Glomerular visceral epithelial cell (primary cell): ENCODE measurements around the gene PPP1R3G.

ENCODE experiments used
- DNase-seq: peaks from one replicate; pipeline ENCODE4 v3.0.0-alpha.2; 2016; ENCODE audit errors: extremely low spot score

Gene PPP1R3G

DNA sequence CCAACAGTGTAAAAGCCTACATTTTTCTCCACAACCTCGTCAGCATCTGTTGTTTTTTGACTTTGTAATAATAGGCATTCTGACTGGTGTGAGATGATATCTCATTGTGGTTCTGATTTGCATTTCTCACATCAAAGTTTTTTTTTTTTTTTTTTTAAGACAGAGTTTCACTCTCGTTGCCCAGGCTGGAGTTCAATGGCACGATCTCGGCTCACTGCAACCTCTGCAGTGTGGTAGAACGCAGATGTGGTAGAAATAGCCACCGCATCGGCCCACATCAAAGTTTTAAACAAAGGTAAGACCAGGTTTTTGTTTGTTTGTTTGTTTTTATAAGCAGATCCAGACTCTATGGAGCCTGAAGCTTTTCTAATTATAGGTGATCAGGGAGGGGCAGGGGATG is 12.7 kb upstream of the PPP1R3G start:
- no peak for DNase-seq

DNA sequence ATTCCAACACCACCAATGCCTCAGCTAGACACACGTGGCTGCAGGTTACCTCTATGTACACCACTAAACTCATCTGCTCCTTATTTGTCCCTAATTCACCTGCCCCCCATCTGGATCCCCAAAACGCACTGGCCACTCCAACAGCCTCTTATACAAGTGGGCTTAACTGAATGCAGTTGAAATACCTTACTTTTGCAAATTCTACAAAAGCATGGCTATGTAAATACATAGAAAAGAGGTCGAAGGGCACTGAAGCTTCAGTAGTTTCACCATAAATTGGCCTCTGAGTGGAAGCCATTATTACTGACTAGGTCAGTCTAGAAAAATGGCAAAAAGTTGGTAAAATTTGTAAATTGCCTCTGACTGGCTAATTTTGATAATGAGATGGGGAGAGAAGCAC is 11.1 kb upstream of the PPP1R3G start:
- no peak for DNase-seq

DNA sequence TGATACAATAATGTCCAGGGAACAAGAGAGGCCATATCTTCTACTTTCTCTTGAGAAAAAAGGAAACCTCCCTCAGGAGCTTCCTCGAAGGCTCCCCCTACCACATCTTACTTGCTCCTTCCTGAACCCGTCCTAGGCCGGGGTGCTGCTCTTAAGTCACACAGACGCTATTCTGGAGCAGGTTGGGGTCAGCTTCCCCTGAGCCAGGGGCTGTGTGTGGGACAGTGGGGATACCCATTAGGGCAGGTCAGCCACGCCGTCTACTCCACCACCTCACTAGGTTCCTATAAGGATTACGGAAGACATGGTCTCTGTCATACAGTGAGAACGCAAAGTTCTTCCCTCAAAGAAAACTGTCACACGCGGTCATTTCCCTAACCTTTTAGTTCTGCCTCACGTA is 8.2 kb upstream of the PPP1R3G start:
- no peak for DNase-seq

DNA sequence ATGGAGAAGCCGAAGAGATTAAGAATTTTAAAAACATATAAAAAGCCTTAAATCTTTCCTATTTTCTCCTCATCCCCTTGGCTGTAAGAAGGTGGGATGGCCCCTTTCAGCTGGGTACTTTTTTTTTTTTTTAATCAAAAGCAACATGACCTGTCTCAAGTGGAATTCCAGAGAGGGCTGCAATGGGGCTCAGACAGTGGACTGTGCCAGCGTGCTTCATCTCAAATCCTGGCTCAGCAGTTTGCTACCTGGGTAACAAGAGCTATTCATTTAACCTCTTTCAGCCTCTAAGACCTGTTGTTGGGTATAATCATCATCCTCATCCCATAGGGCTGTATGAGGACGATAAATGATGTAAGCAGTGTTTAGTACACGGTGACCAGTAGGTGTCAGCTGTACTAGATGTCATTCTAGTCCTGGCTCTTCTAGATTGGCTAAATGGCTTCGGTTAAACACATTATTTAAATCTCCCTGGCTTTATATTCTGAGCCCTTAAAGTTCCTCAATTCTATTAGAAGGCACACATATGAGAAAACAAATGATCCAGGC is 6.9 kb upstream of the PPP1R3G start:
- no peak for DNase-seq

DNA sequence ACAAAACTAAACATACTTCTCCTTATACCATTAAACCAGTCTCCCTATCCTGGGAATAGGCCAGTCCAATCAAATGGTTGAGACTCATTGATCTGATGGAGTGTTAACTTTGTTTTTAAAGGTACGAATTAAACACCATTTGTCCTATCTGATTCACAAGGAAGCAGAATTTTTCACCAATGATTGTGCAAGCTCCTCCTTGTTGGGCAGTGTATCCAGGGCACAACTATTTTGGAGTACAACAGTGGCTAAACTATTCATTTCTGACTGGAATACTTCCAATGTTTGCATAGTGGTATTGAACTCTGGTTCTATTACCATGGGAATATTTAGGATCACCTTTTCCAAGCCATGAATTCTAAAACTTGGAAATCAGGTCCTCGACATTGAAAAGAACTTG is 5.4 kb upstream of the PPP1R3G start:
- DNase-seq: no peak

DNA sequence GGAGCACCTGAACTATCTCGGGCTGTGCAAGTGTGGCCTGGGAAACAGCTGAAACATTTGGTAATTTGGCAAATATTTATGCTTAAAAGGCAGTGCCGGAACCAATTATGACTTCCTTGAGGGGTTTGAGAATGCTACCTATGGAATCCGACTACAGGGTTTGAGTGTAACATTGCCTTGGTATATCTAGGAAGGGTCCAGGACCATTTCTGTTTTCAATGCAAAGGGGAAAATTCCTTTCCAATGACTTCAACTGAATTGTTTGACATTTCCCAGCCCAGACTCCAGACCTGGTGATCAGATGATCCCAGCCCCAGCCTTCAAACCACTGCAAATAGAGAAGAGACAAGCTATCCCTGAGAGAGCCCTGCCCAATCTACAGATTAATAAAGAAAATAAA is 4.6 kb upstream of the PPP1R3G start:
- DNase-seq: no peak

DNA sequence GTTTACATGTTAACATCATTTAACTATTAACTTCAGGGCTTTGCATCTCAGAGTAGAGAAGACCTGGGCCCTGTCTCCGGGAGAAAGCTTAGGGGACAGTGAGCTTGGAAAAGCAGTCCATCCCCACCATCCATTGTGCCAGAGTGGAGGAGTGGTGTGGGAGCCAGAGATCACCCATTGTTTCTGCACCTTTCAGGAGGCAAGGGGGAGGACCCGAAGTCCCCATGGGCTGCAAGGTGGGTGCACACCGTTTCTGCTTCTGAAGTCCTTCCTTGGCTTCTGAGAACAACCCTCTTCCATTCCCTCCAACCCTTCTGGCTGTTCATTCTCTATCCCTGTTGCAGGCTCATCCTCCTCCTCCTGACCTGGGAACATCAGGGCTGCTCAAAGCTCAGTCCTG is 4.0 kb upstream of the PPP1R3G start:
- DNase-seq: no peak

DNA sequence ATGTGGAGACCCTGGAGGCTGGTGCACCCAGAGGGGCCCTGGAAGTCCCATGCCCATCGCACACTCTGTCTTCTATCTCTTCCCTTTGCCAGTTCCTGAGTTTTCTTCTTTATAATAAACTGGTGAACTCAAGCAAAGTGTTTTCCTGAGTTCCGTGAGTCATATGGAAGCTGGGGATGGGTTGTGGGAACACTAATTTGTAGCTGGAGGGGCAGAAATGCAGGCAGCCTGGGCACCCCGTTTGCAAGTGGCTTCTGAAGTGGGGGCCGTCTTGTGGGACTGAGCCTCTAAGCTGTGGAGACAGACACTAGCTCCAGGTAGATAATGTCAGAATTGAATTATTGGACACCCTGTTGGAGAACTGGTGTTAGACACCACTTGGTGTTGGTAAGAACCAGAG is 3.2 kb upstream of the PPP1R3G start:
- DNase-seq: peak; percentile 18

DNA sequence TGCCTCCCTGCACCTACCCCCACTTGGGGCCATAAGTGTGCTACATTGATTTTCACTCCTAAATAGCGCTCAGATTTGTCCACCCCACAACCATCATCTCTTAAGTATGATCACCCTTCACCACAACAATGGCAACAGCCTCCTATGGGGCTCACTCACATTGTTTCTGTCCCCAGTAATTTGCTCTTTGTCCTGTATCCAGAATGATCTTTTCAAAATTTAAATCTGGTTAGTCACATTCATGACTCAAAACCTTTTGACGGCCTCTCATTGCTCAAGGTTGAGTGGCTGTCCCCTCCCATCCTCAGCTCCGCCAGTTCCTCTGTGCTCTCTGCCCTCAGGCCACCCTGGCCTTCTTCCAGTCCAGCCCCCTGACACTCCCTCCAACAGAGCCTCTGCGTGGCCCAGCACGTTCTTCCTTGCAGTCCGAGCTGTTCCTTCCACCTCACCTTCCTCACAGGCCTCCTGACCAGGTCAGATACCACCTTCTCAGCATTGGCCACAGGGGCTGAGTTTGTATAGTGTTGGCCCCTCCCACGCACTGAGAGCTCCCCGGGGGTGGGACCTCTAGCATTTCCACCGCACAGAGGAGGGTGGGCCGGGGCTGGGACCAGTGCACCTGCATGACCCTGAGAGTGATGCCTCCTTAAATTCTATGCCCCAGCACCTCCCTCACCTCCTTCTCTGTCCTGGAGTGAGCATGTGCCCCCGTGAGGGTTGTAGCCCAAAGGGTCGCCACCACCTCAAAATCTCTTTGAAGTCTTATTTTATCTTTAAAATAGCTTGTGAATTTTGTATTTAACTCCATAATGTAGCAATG is 2.4 kb upstream of the PPP1R3G start:
- DNase-seq: peak; percentile 81

DNA sequence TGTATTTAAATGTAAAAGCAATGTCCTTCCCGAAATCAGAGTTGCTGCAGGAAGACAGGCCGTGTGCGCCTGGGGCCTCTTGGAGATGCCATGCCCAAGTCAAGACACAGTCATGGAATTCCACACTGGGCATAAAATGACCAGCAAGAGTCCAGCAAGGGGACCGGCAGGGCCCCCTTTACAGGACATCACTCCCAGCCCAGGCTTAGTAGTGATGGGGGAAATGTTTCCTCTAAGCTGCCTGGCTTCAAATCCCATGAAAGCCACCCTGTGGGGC is 1.9 kb upstream of the PPP1R3G start:
- DNase-seq: no peak

DNA sequence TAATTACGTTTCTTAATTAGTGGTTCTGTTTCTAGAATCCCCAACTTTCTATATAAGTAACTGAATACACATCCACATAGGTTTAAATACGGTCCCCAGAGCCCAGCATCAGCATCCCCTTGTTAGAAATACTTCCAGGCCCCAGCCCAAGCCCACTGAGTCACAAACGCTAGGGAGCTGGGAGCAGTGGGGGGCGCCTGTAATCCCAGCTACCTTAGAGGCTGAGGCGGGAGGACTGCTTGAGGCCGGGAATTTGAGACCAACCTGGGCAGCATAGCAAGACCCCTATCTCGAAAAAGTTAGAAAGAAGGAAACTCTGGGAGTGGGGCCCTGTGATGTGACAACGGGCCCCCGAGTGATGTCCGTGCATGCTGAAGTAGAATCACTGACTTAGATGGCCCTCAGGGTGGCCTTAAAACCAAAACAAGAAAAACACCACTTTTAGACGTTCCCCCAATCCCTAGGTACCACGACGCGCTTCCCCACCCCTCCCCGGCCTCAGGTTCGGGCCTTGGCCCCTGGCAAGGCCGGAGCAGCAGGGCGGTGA is 1.3 kb upstream of the PPP1R3G start:
- no peak for DNase-seq

DNA sequence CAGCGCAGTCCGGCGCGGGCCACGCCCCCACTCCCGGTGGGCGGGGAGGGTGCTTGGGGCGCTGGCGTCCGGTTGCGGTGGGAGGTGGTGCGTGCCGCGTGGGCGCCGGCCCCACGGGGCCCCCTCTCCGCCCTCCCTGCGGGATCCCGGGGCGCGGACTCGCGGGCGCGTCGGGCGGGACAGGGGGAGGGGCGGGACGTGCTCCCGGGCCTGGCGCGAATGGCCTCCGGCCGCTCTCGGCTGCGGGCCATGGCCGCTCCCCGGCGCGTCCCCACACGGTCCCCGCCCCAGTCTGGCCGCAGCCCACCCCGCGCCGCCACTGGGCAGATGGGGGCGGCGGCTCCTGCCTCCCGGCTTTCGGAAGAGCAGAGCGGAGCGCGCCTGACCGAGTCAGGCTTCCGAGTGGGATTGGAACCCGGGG is 771 bp upstream of the PPP1R3G start:
- no peak for DNase-seq

DNA sequence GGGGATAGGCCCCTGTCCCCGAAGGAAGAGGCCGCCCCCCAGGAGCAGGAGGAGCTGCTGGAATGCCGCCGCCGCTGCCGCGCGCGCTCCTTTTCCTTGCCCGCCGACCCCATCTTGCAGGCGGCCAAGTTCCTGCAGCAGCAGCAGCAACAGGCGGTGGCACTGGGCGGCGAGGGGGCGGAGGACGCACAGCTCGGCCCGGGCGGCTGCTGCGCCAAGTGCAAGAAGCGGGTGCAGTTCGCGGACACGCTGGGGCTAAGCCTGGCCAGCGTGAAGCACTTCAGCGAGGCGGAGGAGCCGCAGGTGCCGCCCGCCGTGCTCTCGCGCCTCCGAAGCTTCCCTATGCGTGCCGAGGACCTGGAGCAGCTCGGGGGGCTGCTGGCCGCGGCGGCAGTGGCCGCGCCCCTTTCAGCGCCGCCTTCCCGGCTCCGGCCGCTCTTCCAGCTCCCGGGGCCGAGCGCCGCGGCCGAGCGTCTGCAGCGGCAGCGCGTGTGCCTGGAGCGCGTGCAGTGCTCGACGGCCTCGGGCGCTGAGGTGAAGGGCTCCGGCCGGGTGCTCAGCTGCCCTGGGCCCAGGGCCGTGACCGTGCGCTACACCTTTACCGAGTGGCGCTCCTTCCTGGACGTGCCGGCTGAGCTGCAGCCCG is 630 bp downstream of the PPP1R3G start:
- DNase-seq: peak; percentile 48

DNA sequence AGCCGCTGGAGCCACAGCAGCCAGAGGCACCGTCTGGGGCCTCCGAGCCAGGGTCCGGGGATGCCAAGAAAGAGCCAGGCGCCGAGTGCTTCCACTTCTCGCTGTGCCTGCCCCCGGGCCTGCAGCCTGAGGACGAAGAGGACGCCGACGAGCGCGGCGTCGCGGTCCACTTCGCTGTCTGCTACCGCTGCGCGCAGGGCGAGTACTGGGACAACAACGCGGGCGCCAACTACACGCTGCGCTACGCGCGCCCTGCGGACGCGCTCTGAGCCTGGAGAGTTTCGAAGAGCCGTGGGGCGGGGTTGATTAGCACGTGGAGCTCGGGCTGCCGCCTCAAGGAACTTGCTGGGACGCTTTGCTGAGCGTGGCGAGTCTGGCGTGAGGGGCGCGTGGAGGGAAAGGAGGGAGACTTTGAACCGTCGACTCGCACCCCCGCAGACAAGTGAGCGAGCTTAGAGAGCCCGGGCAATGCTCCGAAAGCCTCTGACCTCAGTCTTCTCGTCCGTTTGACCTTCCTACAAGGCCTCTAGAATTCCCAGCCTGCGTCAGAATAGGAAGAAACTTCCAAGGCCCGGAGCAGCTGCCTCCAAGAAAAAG is 1.3 kb downstream of the PPP1R3G start:
- no peak for DNase-seq

DNA sequence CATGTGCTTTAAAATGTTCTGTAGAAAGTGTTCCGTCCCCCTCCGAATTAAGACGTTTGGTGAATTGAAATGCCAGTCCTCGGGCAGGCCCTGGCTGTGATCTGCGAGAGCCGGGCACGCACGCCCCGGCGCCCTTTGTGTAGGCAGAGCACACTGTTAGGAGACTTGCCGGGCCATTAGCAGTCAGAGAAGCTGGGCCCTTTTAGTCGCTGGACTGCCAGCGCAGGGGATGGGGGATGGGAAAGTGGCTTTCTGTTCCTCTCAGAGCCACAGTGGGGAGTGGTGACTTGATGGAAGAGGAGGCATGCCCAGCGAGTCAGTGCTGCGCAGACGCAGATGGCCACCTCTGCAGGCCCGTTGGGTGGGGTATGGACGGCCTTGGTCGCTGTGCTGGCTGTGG is 2.2 kb downstream of the PPP1R3G start:
- no peak for DNase-seq

DNA sequence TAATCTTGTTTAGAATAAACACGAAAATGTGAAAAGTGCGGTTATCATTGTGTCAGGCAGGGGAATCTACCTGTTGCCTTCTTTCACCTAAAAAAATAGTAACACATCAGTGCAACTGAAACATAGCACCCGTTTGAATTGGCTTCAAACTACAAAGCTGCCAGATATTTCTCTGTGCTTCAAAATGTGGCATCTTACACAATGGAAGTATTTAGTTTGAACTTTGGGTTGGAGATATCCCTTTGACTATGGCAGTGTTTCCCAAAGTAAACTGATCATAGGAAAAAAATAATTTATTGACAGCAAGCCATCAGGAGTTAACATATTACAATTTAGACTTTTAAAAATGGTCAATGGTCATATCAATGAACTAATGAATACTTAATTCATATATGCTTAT is 3.6 kb downstream of the PPP1R3G start:
- no peak for DNase-seq

DNA sequence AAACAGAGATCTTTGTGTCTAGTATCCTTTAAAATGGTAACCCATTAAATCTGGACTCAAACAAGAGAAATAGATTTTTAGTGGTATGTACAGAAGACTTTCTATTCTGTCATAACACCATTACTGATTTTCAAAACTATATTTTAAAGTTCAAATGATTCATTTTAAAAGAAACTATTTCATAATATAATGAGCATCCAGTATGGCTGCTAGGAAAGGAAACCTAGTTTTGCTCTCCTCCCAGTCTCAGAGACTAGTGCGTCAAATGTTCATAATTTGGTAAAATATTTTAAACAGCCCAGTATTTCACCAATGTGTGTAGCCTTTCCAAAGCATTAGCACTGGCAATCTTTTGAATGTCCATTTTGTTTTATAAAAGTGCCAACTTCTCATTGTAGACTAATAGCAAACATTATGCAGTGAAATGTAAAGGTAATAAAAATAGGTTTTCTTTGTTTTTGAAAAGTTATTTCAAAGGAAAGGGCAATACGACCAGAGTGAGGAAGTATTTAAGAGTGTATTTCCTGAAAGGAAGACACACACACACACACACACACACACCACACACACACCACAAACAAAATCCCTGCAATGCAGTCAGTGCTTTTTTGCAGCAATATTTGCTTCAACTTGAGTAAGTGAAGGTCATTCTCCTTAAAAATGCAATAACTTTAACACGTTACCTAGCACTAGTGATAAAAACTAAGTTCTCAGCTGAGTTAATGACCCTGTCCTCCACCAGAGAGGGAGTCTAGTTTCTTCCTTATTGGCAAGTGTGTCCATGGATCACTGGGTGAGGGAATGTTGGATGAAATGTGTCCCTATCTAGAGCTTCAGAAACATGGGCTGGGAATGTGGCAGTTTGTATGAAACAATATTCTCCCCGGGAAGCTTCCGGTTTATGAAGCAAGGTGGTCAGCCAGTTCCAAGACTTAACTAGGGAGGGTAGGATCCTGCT is 4.6 kb downstream of the PPP1R3G start:
- no peak for DNase-seq

DNA sequence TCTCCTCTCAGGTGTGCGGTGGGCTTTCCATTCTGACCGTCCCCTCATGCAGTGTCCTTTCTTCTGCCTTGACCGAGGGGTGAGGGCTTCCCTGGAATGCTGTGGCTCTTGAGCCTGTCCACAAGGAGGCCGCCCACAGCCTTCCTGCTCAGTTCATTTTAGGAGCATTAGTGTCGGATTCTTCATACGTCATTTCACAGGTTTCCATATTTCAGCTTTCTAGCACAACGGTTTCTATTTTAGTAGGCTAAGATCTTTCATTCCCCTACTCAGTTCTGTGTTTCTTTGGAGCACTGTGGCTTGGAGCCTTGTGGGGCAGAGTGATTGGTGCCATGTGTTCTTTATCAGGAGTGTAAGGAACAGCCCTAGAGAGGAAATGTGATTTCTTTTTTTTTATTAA is 5.5 kb downstream of the PPP1R3G start:
- no peak for DNase-seq

DNA sequence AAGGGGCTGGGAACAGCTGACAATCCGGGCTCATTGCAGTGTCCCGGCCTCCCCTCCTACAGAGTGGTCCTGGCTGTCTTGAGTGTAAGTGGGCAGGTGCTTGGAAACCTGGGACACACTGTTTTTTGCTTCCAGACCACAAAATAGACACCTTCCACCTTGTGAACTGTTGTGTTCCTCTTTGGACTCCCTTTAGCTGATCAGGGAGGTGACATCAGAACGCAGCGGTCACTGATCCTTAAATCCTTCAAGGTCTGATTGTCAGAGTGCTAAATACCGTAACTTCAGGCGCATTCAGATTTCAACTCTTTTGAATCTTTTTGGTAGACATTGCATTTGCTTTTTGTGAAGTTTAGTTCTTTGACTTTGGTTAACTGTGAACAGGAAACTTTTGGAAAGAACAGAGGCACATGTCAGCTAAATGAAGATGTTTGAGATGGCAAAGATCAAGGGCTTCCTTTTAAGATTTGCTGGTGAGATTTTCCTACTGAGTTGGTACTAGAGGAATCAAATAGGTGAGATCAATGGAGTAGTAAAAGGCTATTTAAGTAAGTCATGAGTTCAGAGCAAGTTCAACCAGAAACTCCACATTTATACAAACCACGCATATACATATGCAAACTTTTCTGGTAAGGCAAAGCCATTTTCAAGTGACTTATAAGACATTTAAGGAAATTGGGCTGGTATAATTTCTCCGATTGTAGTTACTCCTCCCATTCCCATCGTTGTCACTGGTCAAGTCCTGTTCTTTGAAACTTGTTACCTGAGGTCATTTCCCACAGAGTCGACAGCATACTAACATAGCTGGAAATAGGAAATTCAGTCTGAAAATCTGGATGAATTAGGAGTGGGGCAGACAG is 6.3 kb downstream of the PPP1R3G start:
- DNase-seq: no peak

DNA sequence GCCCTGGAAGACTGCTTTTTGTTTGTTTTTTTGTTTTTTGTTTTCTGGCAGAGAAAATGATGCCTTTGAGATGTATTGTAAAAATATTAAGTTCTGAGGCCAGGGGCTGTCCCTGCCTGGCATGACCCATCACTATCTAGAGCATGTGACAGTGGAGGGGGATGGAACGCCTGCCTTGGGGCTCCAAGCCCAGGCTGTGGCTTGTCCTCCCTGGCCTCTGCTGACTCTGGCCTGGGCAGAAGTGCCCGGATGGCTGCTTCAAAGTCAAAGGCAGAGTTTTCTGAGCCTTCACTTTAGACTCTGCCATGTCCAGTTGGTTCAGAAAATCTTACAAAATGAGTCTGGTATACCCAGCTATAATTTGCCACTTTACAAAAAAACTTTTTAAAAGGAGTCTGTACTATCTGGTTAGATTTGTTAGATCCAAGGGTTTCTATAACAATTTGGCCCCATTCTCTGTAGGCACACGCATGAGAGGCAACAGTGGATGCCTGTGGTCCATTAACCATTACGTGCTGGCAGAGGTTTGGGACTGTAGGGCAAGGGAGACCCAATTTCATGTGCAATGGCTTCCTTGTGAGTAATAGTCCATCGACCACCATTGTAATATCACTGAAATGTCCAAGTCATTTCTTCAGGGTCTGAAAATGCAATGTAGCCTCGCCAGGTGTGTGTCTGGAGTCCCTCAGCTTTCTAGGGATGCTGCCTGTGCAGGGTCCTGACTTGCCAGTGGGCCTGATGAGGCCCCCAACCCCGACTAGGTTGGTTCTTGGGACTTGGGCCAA is 8.3 kb downstream of the PPP1R3G start:
- DNase-seq: peak; percentile 15
